Measurements from ENCODE around the gene LYRM1. TPM values are rescaled to one million over a fixed set of nuclear protein-coding genes. Genes with fewer than 3 reads are reported as not detected.
"Not testable (repeated sequence)": the region's sequence is repeated elsewhere in the genome, so short reads cannot be mapped to it uniquely, and the experiment has no call there.

Gene LYRM1
- total RNA-seq, 3 donors from 2014 or later = 42.6 to 54.6 (median 50.9) TPM

GRCh38 chr16:20944861-20945574 lies 44.4 kb downstream of the LYRM1 start:
- Histone ChIP-seq H3K9me3 (no peaks in the 10 kb centered on the region), H3K4me1 (no peaks in the 10 kb centered on the region), H3K4me3 (no peak overlapping the region), H3K27me3 (no peaks in the 10 kb centered on the region), H3K27ac (no peak overlapping the region), H3K36me3 (no peaks in the 10 kb centered on the region)
- DNase-seq (ENCODE audit: low spot score in 2 of 2) = no peak
- intact Hi-C loops (cut with DNase I; ENCODE audit: low total_unique reads) = no loop called here
- TF ChIP-seq CTCF (IDR thresholded peaks at IDR 0.05) (no peak), POLR2A (IDR thresholded peaks at IDR 0.05) (no peak), POLR2AphosphoS5 (IDR thresholded peaks at IDR 0.05) (no peak)

- H3K9me3 ChIP-seq; DNase-seq (ENCODE audit: low spot score in 2 of 2); H3K27ac ChIP-seq; H3K4me3 ChIP-seq; intact Hi-C loops (cut with DNase I; ENCODE audit: low total_unique reads); H3K36me3 ChIP-seq; H3K27me3 ChIP-seq; H3K4me1 ChIP-seq: not testable (repeated sequence)
Observed at GRCh38 chr16:20945575-20945875, 45.0 kb downstream of the LYRM1 start.

- DNase-seq (ENCODE audit: low spot score in 2 of 2) = no peak
- no peaks in the 10 kb centered on the region for H3K9me3 ChIP-seq
- H3K4me1 ChIP-seq = no peaks in the 10 kb centered on the region
- no peak overlapping the region for H3K27ac ChIP-seq
- H3K4me3 ChIP-seq = no peak overlapping the region
- intact Hi-C loops (cut with DNase I; ENCODE audit: low total_unique reads) = no loop called here
- no peaks in the 10 kb centered on the region for H3K27me3 ChIP-seq
- no peaks in the 10 kb centered on the region for H3K36me3 ChIP-seq
- no peak for TF ChIP-seq CTCF (IDR thresholded peaks at IDR 0.05)
- no peak for TF ChIP-seq POLR2AphosphoS5 (IDR thresholded peaks at IDR 0.05)
- no peak for TF ChIP-seq POLR2A (IDR thresholded peaks at IDR 0.05)
Observed at GRCh38 chr16:20946015-20946629, 45.6 kb downstream of the LYRM1 start.

GRCh38 chr16:20948444-20948843 lies 47.9 kb downstream of the LYRM1 start:
- Histone ChIP-seq H3K4me3 (no peak overlapping the region), H3K36me3 (no peaks in the 10 kb centered on the region), H3K27me3 (no peaks in the 10 kb centered on the region), H3K9me3 (no peaks in the 10 kb centered on the region), H3K4me1 (no peaks in the 10 kb centered on the region), H3K27ac (no peak overlapping the region)
- intact Hi-C loops (cut with DNase I; ENCODE audit: low total_unique reads) = no loop called here
- TF ChIP-seq POLR2A (IDR thresholded peaks at IDR 0.05) (no peak), CTCF (IDR thresholded peaks at IDR 0.05) (no peak), POLR2AphosphoS5 (IDR thresholded peaks at IDR 0.05) (no peak)
- no peak for DNase-seq (ENCODE audit: low spot score in 2 of 2)

- no peaks in the 10 kb centered on the region for H3K4me1 ChIP-seq
- H3K4me3 ChIP-seq = no peak overlapping the region
- H3K36me3 ChIP-seq = no peaks in the 10 kb centered on the region
- H3K27ac ChIP-seq = no peak overlapping the region
- TF ChIP-seq POLR2A (IDR thresholded peaks at IDR 0.05) = no peak
- no peak for TF ChIP-seq CTCF (IDR thresholded peaks at IDR 0.05)
- TF ChIP-seq POLR2AphosphoS5 (IDR thresholded peaks at IDR 0.05) = no peak
- intact Hi-C loops (cut with DNase I; ENCODE audit: low total_unique reads) = no loop called here
- no peak for DNase-seq (ENCODE audit: low spot score in 2 of 2)
- H3K9me3 ChIP-seq = no peaks in the 10 kb centered on the region
- no peaks in the 10 kb centered on the region for H3K27me3 ChIP-seq
Observed at GRCh38 chr16:20949660-20950059, 49.1 kb downstream of the LYRM1 start.

Measured in breast epithelium (tissue), 4 donors.